HG03095 (cell line): Measurements from ENCODE around the gene GID8.
"Not testable (repeated sequence)": the region's sequence is repeated elsewhere in the genome, so short reads cannot be mapped to it uniquely, and the experiment has no call there.

ENCODE experiments used
- ATAC-seq: cut with Tn5 transposase; IDR thresholded peaks from one replicate; pipeline ENCODE4 v1.9.1; 2021; ENCODE audit warnings: moderate library complexity; ENCODE audit not compliant: unreplicated experiment

GID8 gene

GRCh38 chr20:62956387-62957135 is 18.6 kb downstream of the GID8 start:
- no peak for ATAC-seq

GRCh38 chr20:62957136-62958117 is 19.5 kb downstream of the GID8 start:
- no peak for ATAC-seq

GRCh38 chr20:62958388-62959100 is 20.6 kb downstream of the GID8 start:
- ATAC-seq, result no peak

GRCh38 chr20:62959101-62959971 is 21.4 kb downstream of the GID8 start:
- no peak for ATAC-seq

GRCh38 chr20:62959998-62960436 is 22.1 kb downstream of the GID8 start:
- ATAC-seq, result no peak

GRCh38 chr20:62960446-62961309 is 22.7 kb downstream of the GID8 start:
- ATAC-seq, result not testable (repeated sequence)

- ATAC-seq, result no peak
Observed at GRCh38 chr20:62961310-62961783, 23.4 kb downstream of the GID8 start.

- ATAC-seq, result no peak
Observed at GRCh38 chr20:62961799-62962198, 23.9 kb downstream of the GID8 start.

- no peak for ATAC-seq
Observed at GRCh38 chr20:62962221-62962879, 24.4 kb downstream of the GID8 start.

- no peak for ATAC-seq
Observed at GRCh38 chr20:62962891-62963613, 25.1 kb downstream of the GID8 start.

- no peak for ATAC-seq
Observed at GRCh38 chr20:62963614-62964397, 25.9 kb downstream of the GID8 start.

- no peak for ATAC-seq
Observed at GRCh38 chr20:62964700-62965099, 26.8 kb downstream of the GID8 start.

GRCh38 chr20:62965363-62965771 is 27.4 kb downstream of the GID8 start:
- ATAC-seq, result no peak

GRCh38 chr20:62966212-62967148 is 28.5 kb downstream of the GID8 start:
- ATAC-seq, result no peak

GRCh38 chr20:62967149-62967501 is 29.2 kb downstream of the GID8 start:
- no peak for ATAC-seq
